ENCODE measurements around the gene MMP25. TPM values are rescaled to one million over a fixed set of nuclear protein-coding genes. Genes with fewer than 3 reads are reported as not detected.

Gene MMP25
- polyA plus RNA-seq, 3 donors: 0.71 to 26.6 (median 2.6) TPM

GRCh38 chr16:3101841-3102470 lies 55.6 kb downstream of the MMP25 start:
- no peak for TF ChIP-seq CTCF (IDR thresholded peaks at IDR 0.05)
- intact Hi-C loops (cut with micrococcal nuclease): loop anchor here (2.0 to 10.0 kb wide), 2 partner anchors 23 to 53 kb away; no protein-coding TSS in a partner anchor
- Mint-ChIP-seq H3K4me1 (peaks cover 42% of the 10 kb centered on the region), H3K9me3 (peaks cover 0 to 4% (median 0%) of the 10 kb centered on the region in 7 donors), H3K27ac (peak overlapping the region in 6 of 7 donors; percentile 35 to 89 (median 64)), H3K36me3 (no peaks in the 10 kb centered on the region), H3K27me3 (ENCODE audit: low read depth in 3 of 3) (peaks cover 7 to 16% (median 10%) of the 10 kb centered on the region in 3 donors), H3K4me3 (peak overlapping the region; percentile 80 to 85)
- Histone ChIP-seq H3K4me3 (replicated peaks in 1 of 3; ENCODE audit: low read depth in 2 of 3, low read length in 3 of 3) (peak overlapping the region in 1 of 3 experiments; percentile 42), H3K36me3 (replicated peaks in 1 of 2; ENCODE audit: control insufficient read depth in 1 of 2, insufficient read depth in 2 of 2, low read length in 2 of 2) (no peaks in the 10 kb centered on the region), H3K9ac (ENCODE audit: insufficient read depth, low read length, poor library complexity, severe bottlenecking) (no peak overlapping the region), H3K4me2 (replicated peaks; ENCODE audit: extremely low read depth, low read length, poor library complexity, severe bottlenecking) (peak overlapping the region; percentile 54), H4K20me1 (ENCODE audit: insufficient read depth, low read length) (no peaks in the 10 kb centered on the region), H3K27ac (ENCODE audit: low read depth in 1 of 2, low read length in 2 of 2) (peak overlapping the region in 1 of 2 donors; percentile 25), H2AFZ (ENCODE audit: insufficient read depth, low read depth, low read length, poor library complexity, severe bottlenecking) (peak overlapping the region; percentile 74), H3K27me3 (ENCODE audit: control insufficient read depth in 2 of 2, insufficient read depth in 2 of 2, low read length in 2 of 2) (no peaks in the 10 kb centered on the region), H3K9me3 (replicated peaks in 1 of 2; ENCODE audit: control insufficient read depth in 1 of 2, insufficient read depth in 1 of 2, low read length in 2 of 2) (no peaks in the 10 kb centered on the region), H3K4me1 (ENCODE audit: control insufficient read depth in 1 of 2, insufficient read depth in 2 of 2, low read length in 2 of 2) (peaks cover 45 to 50% of the 10 kb centered on the region in 2 donors), H3K79me2 (ENCODE audit: insufficient read depth, low read length) (no peaks in the 10 kb centered on the region)
- 48% methylated on average over 16 of the region's 27 CpGs for WGBS (ENCODE audit: insufficient coverage)
- no peak for DNase-seq

GRCh38 chr16:3106205-3106928 lies 60.0 kb downstream of the MMP25 start:
- intact Hi-C loops (cut with micrococcal nuclease): loop anchor here in 1 of 2 donors (10.0 kb wide), 1 partner anchor 48 kb away; no protein-coding TSS in a partner anchor
- H3K4me1 Mint-ChIP-seq: peaks cover 24% of the 10 kb centered on the region
- Histone ChIP-seq H3K9ac (ENCODE audit: insufficient read depth, low read length, poor library complexity, severe bottlenecking) (peak overlapping the region; percentile 77), H3K4me3 (replicated peaks in 1 of 3; ENCODE audit: low read depth in 2 of 3, low read length in 3 of 3) (peak overlapping the region; percentile 55 to 87 (median 59)), H3K36me3 (replicated peaks in 1 of 2; ENCODE audit: control insufficient read depth in 1 of 2, insufficient read depth in 2 of 2, low read length in 2 of 2) (no peaks in the 10 kb centered on the region), H4K20me1 (ENCODE audit: insufficient read depth, low read length) (no peaks in the 10 kb centered on the region), H3K4me2 (replicated peaks; ENCODE audit: extremely low read depth, low read length, poor library complexity, severe bottlenecking) (peak overlapping the region; percentile 96), H3K27ac (ENCODE audit: low read depth in 1 of 2, low read length in 2 of 2) (peak overlapping the region in 1 of 2 donors; percentile 75), H3K4me1 (ENCODE audit: control insufficient read depth in 1 of 2, insufficient read depth in 2 of 2, low read length in 2 of 2) (peaks cover 25 to 29% of the 10 kb centered on the region in 2 donors), H2AFZ (ENCODE audit: insufficient read depth, low read depth, low read length, poor library complexity, severe bottlenecking) (peak overlapping the region; percentile 100), H3K27me3 (ENCODE audit: control insufficient read depth in 2 of 2, insufficient read depth in 2 of 2, low read length in 2 of 2) (no peaks in the 10 kb centered on the region), H3K9me3 (replicated peaks in 1 of 2; ENCODE audit: control insufficient read depth in 1 of 2, insufficient read depth in 1 of 2, low read length in 2 of 2) (no peaks in the 10 kb centered on the region), H3K79me2 (ENCODE audit: insufficient read depth, low read length) (no peaks in the 10 kb centered on the region)
- TF ChIP-seq CTCF (IDR thresholded peaks at IDR 0.05): no peak
- no peaks in the 10 kb centered on the region for H3K36me3 Mint-ChIP-seq
- peak; percentile 74 to 87 (median 85) for DNase-seq
- H3K27ac Mint-ChIP-seq: peak overlapping the region in 2 of 7 donors; percentile 7 to 37
- peaks cover 0 to 4% (median 0%) of the 10 kb centered on the region in 7 donors for H3K9me3 Mint-ChIP-seq
- peaks cover 6 to 7% (median 7%) of the 10 kb centered on the region in 3 donors for H3K27me3 Mint-ChIP-seq (ENCODE audit: low read depth in 3 of 3)
- H3K4me3 Mint-ChIP-seq: peak overlapping the region; percentile 80 to 88
- under 1% methylated on average over 71 of the region's 74 CpGs for WGBS (ENCODE audit: insufficient coverage)

Small RNAs within 50 kb of the gene (small RNA-seq; reads per million reads assigned to genes)
- gene RNU1-22P (ENCODE audit: insufficient read length, low read depth): 2.8 reads per million, percentile 19 among the genes with 10 or more reads in this experiment

Other genes with a start within 250 kb of the MMP25 start
- not detected for gene PRSS41, start 248.1 kb upstream of the MMP25 start, polyA plus RNA-seq
- 1 to 10 TPM; 2.1 to 9.0 (median 3.1) TPM for gene PRSS21, start 229.3 kb upstream of the MMP25 start, polyA plus RNA-seq
- 10 to 100 TPM in 2 of 3 donors, 1 to 10 TPM in 1; 6.8 to 12.9 (median 11.0) TPM for gene ZG16B, start 216.3 kb upstream of the MMP25 start, polyA plus RNA-seq
- not detected for gene PRSS22, start 188.4 kb upstream of the MMP25 start, polyA plus RNA-seq
- 10 to 100 TPM; 10.9 to 14.8 (median 12.7) TPM for gene FLYWCH2, start 163.3 kb upstream of the MMP25 start, polyA plus RNA-seq
- gene FLYWCH1, start 134.6 kb upstream of the MMP25 start, polyA plus RNA-seq: 10 to 100 TPM in 1 of 3 donors, 1 to 10 TPM in 2; 5.0 to 42.7 (median 7.1) TPM
- under 1 TPM in 1 of 3 donors, not detected in 2; 0.09 TPM for gene KREMEN2, start 82.3 kb upstream of the MMP25 start, polyA plus RNA-seq
- gene PAQR4, start 77.2 kb upstream of the MMP25 start, polyA plus RNA-seq: 10 to 100 TPM in 1 of 3 donors, 1 to 10 TPM in 2; 6.3 to 14.2 (median 8.9) TPM
- gene PKMYT1, start 66.1 kb upstream of the MMP25 start, polyA plus RNA-seq: 1 to 10 TPM in 2 of 3 donors, under 1 TPM in 1; 0.39 to 3.2 (median 3.0) TPM
- 1 to 10 TPM in 1 of 3 donors, not detected in 2; 2.1 TPM for gene CLDN9, start 33.6 kb upstream of the MMP25 start, polyA plus RNA-seq
- gene CLDN6, start 28.4 kb upstream of the MMP25 start, polyA plus RNA-seq: not detected
- gene TNFRSF12A, start 26.2 kb upstream of the MMP25 start, polyA plus RNA-seq: 1 to 10 TPM; 2.9 to 6.2 (median 5.7) TPM
- gene HCFC1R1, start 22.6 kb upstream of the MMP25 start, polyA plus RNA-seq: 10 to 100 TPM; 16.7 to 27.1 (median 19.9) TPM
- gene THOC6, start 22.5 kb upstream of the MMP25 start, polyA plus RNA-seq: 10 to 100 TPM; 42.4 to 59.2 (median 57.7) TPM
- not detected for gene BICDL2, start 9.6 kb upstream of the MMP25 start, polyA plus RNA-seq
- 1 to 10 TPM in 2 of 3 donors, under 1 TPM in 1; 0.53 to 8.0 (median 5.6) TPM for gene IL32, start 19.1 kb downstream of the MMP25 start, polyA plus RNA-seq
- gene ZSCAN10, start 52.7 kb downstream of the MMP25 start, polyA plus RNA-seq: under 1 TPM in 1 of 3 donors, not detected in 2; 0.29 TPM
- 1 to 10 TPM; 1.0 to 6.7 (median 1.3) TPM for gene ZNF205, start 66.0 kb downstream of the MMP25 start, polyA plus RNA-seq
- gene ZNF213, start 88.5 kb downstream of the MMP25 start, polyA plus RNA-seq: 1 to 10 TPM; 1.5 to 2.6 (median 1.8) TPM
- not detected for gene OR1F1, start 141.6 kb downstream of the MMP25 start, polyA plus RNA-seq
- 1 to 10 TPM; 2.0 to 2.8 (median 2.5) TPM for gene ZNF200, start 188.6 kb downstream of the MMP25 start, polyA plus RNA-seq
- gene MEFV, start 210.1 kb downstream of the MMP25 start, polyA plus RNA-seq: 10 to 100 TPM; 37.7 to 78.0 (median 73.2) TPM
- gene ZNF263, start 236.9 kb downstream of the MMP25 start, polyA plus RNA-seq: 10 to 100 TPM; 11.5 to 21.5 (median 13.1) TPM